ENCODE results near the gene FAM24B. TPM values are rescaled to one million over a fixed set of nuclear protein-coding genes. Genes with fewer than 3 reads are reported as not detected.
A peak's percentile ranks its signal among the peaks of the same experiment; 100 is the strongest.

The FAM24B gene
- polyA plus RNA-seq, 1 of the 3 experiments (the other 2 are of a cell fraction) = 8.8 TPM

GRCh38 chr10:122853665-122854313 lies 25.6 kb downstream of the FAM24B start:
- Histone ChIP-seq H3K4me3 (ENCODE audit: low read depth in 2 of 2, low read length in 1 of 2) (peak overlapping the region in 1 of 2 experiments; percentile 38; a peak in 1 of 4 replicates), H3K27me3 (ENCODE audit: insufficient read depth) (no peaks in the 10 kb centered on the region), H3K9me2 (no peaks in the 10 kb centered on the region), H3K27ac (ENCODE audit: low read depth in 2 of 2, low read length in 1 of 2) (peak overlapping the region in 1 of 2 experiments; percentile 83; a peak in 2 of 4 replicates), H3K4me1 (ENCODE audit: control insufficient read depth in 1 of 2, insufficient read depth in 2 of 2, low read depth in 1 of 2, low read length in 1 of 2) (peaks cover 0 to 21% of the 10 kb centered on the region in 2 experiments; a peak in 2 of 4 replicates), H3K9me3 (no peaks in the 10 kb centered on the region), H4K20me1 (ENCODE audit: insufficient read depth) (no peaks in the 10 kb centered on the region), H3K4me2 (peak overlapping the region; percentile 65), H3K36me3 (replicated peaks in 1 of 2; ENCODE audit: control insufficient read depth in 1 of 2, insufficient read depth in 2 of 2, low read length in 1 of 2) (peaks cover 0 to 3% of the 10 kb centered on the region in 2 experiments), H3F3A (replicated peaks; ENCODE audit: insufficient read depth) (peaks cover 22% of the 10 kb centered on the region), H3K79me2 (ENCODE audit: insufficient read depth) (peaks cover 29% of the 10 kb centered on the region; the same call in 1 of the 2 replicates), H3K9ac (peak overlapping the region; percentile 54), H2AFZ (ENCODE audit: low read depth) (no peak overlapping the region)
- DNase-seq = no peak
- CTCF ChIA-PET = no interaction called here
- TF ChIP-seq SIN3A (IDR thresholded peaks at IDR 0.05; ENCODE audit: borderline replicate concordance, low read depth, low read length) (no peak), ELF1 (IDR thresholded peaks at IDR 0.05) (no peak), TAF1 (IDR thresholded peaks at IDR 0.05; ENCODE audit: borderline replicate concordance, low read depth, low read length) (no peak), PBX3 (IDR thresholded peaks at IDR 0.05) (peak; percentile 71), GATA2 (CRISPR knock-in tag; IDR thresholded peaks at IDR 0.05) (no peak), CHD2 (IDR thresholded peaks at IDR 0.05; ENCODE audit: low read length, partially characterized antibody) (no peak), MEF2A (IDR thresholded peaks at IDR 0.05; ENCODE audit: borderline replicate concordance, low read depth) (peak; percentile 63; the same call in 1 of the 2 replicates), CTCF (IDR thresholded peaks at IDR 0.05) (no peak), EP300 (IDR thresholded peaks at IDR 0.05; ENCODE audit: borderline replicate concordance in 1 of 2, low read depth in 1 of 2, low read length in 1 of 2) (peak in 1 of 2 experiments; percentile 50; a peak in 1 of 4 replicates), USF2 (IDR thresholded peaks at IDR 0.05; ENCODE audit: borderline replicate concordance, low read depth, low read length) (no peak), FOSL2 (IDR thresholded peaks at IDR 0.05; ENCODE audit: borderline replicate concordance, low read depth) (peak; percentile 47; the same call in 1 of the 2 replicates), RFX5 (IDR thresholded peaks at IDR 0.05; ENCODE audit: low read length) (no peak), EZH2phosphoT487 (IDR thresholded peaks at IDR 0.05; ENCODE audit: borderline replicate concordance, low read depth) (no peak), RXRA (IDR thresholded peaks at IDR 0.05; ENCODE audit: borderline replicate concordance, low read depth) (no peak), USF1 (IDR thresholded peaks at IDR 0.05; ENCODE audit: borderline replicate concordance, low read depth) (no peak), MXI1 (IDR thresholded peaks at IDR 0.05; ENCODE audit: low read depth, low read length) (no peak), NFIC (IDR thresholded peaks at IDR 0.05; ENCODE audit: borderline replicate concordance) (no peak), JUND (IDR thresholded peaks at IDR 0.05) (peak; percentile 31; the same call in 1 of the 2 replicates), YY1 (IDR thresholded peaks at IDR 0.05; ENCODE audit: low read depth) (no peak), POLR2AphosphoS5 (IDR thresholded peaks at IDR 0.05; ENCODE audit: low read depth, low read length) (no peak)
- POLR2A ChIA-PET = no interaction called here
- 90% methylated on average over 1 of the region's 1 CpG for WGBS (ENCODE audit: low lambda C conversion rate)
